Measurements from ENCODE around the gene HDGF. TPM values are rescaled to one million over a fixed set of nuclear protein-coding genes. Genes with fewer than 3 reads are reported as not detected.

The HDGF gene
- total RNA-seq, 1 experiment from 2014 or later = 191 TPM

GRCh38 chr1:156700736-156701531 lies 50.5 kb downstream of the HDGF start:
- no peaks in the 10 kb centered on the region for H3K9me2 ChIP-seq (replicated peaks; ENCODE audit: insufficient read depth, low read length)
- H3K9me3 ChIP-seq (ENCODE audit: low read length) = no peaks in the 10 kb centered on the region
- H3K9ac ChIP-seq (ENCODE audit: low read length) = no peak overlapping the region
- DNase-seq = no peak
- no peak overlapping the region for H3K4me3 ChIP-seq (ENCODE audit: low read length)
- H3K36me3 ChIP-seq (ENCODE audit: insufficient read depth, low read length) = no peaks in the 10 kb centered on the region
- no peaks in the 10 kb centered on the region for H3K79me2 ChIP-seq (ENCODE audit: low read length)
- H2AFZ ChIP-seq (ENCODE audit: low read length) = no peak overlapping the region
- H4K20me1 ChIP-seq (ENCODE audit: insufficient read depth, low read depth, low read length) = 0 out of 2 replicates have a peak, but pooled peaks cover 5% of the 10 kb centered on the region
- no peaks in the 10 kb centered on the region for H3K27me3 ChIP-seq (ENCODE audit: low read length)
- H3K27ac ChIP-seq (ENCODE audit: low read length) = no peak overlapping the region
- no peak overlapping the region for H3K4me2 ChIP-seq (ENCODE audit: low read depth, low read length, poor library complexity, severe bottlenecking)
- H3K4me1 ChIP-seq (ENCODE audit: low read length) = peaks cover 4% of the 10 kb centered on the region

GRCh38 chr1:156698995-156699394 lies 52.5 kb downstream of the HDGF start:
- Histone ChIP-seq H3K9ac (ENCODE audit: low read length) (no peak overlapping the region), H3K36me3 (ENCODE audit: insufficient read depth, low read length) (no peaks in the 10 kb centered on the region), H3K9me2 (replicated peaks; ENCODE audit: insufficient read depth, low read length) (no peaks in the 10 kb centered on the region), H3K27ac (ENCODE audit: low read length) (no peak overlapping the region), H2AFZ (ENCODE audit: low read length) (no peak overlapping the region), H3K27me3 (ENCODE audit: low read length) (no peaks in the 10 kb centered on the region), H4K20me1 (ENCODE audit: insufficient read depth, low read depth, low read length) (no peaks in the 10 kb centered on the region), H3K9me3 (ENCODE audit: low read length) (no peaks in the 10 kb centered on the region), H3K4me2 (ENCODE audit: low read depth, low read length, poor library complexity, severe bottlenecking) (no peak overlapping the region), H3K4me3 (ENCODE audit: low read length) (no peak overlapping the region), H3K4me1 (ENCODE audit: low read length) (no peaks in the 10 kb centered on the region), H3K79me2 (ENCODE audit: low read length) (no peaks in the 10 kb centered on the region)
- no peak for DNase-seq

DNA sequence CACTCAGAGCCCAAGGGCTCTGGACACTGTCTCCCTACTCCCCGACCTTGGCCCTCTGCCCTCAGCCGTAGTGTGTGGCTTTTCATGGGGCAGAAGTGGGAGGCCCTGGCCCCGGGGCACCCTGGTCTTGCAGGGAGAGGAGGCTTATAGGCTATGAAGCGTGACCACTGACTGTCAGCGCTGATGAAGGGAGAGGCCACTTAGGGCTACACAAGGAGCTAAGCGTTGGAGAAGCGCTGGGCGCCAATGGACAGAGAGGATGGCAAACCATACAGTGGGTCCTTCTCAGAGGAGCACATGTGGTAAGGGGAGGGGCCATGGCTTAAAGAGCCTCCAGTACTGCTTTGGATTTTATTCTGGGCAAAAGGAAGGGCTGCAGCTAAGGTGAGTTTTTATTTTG lies 54.0 kb downstream of the HDGF start:
- H3K4me1 ChIP-seq (ENCODE audit: low read length) = peaks cover 5% of the 10 kb centered on the region; the same call in 1 of the 2 replicates
- H4K20me1 ChIP-seq (ENCODE audit: insufficient read depth, low read depth, low read length) = no peaks in the 10 kb centered on the region
- H3K27ac ChIP-seq (ENCODE audit: low read length) = no peak overlapping the region
- H3K9me2 ChIP-seq (replicated peaks; ENCODE audit: insufficient read depth, low read length) = no peaks in the 10 kb centered on the region
- no peaks in the 10 kb centered on the region for H3K36me3 ChIP-seq (ENCODE audit: insufficient read depth, low read length)
- H3K4me3 ChIP-seq (ENCODE audit: low read length) = no peak overlapping the region
- no peak overlapping the region for H3K4me2 ChIP-seq (ENCODE audit: low read depth, low read length, poor library complexity, severe bottlenecking)
- no peak overlapping the region for H2AFZ ChIP-seq (ENCODE audit: low read length)
- H3K9ac ChIP-seq (ENCODE audit: low read length) = no peak overlapping the region
- H3K79me2 ChIP-seq (ENCODE audit: low read length) = no peaks in the 10 kb centered on the region
- no peaks in the 10 kb centered on the region for H3K9me3 ChIP-seq (ENCODE audit: low read length)
- no peaks in the 10 kb centered on the region for H3K27me3 ChIP-seq (ENCODE audit: low read length)
- DNase-seq = no peak

GRCh38 chr1:156696755-156697154 lies 54.7 kb downstream of the HDGF start:
- H3K4me1 ChIP-seq (ENCODE audit: low read length) = peaks cover 5% of the 10 kb centered on the region; the same call in 1 of the 2 replicates
- H2AFZ ChIP-seq (ENCODE audit: low read length) = no peak overlapping the region

DNA sequence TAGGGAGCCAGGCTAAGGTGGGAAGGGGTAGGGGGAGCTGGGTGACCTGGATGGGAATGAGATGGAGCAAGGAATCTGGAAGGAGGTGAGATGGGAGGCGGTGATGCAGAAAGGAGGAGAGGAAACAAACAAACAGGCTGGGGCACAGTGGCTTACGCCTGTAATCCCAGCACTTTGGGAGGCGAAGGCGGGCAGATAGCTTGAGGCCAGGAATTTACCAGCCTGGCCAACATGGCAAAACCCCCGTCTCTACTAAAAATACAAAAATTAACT lies 56.8 kb downstream of the HDGF start:
- Histone ChIP-seq H3K4me1 (ENCODE audit: low read length) (peaks cover 5% of the 10 kb centered on the region; the same call in 1 of the 2 replicates), H3K4me3 (ENCODE audit: low read length) (no peak overlapping the region), H3K4me2 (ENCODE audit: low read depth, low read length, poor library complexity, severe bottlenecking) (no peak overlapping the region), H3K79me2 (ENCODE audit: low read length) (no peaks in the 10 kb centered on the region), H4K20me1 (ENCODE audit: insufficient read depth, low read depth, low read length) (no peaks in the 10 kb centered on the region), H3K9ac (ENCODE audit: low read length) (no peak overlapping the region), H2AFZ (ENCODE audit: low read length) (no peak overlapping the region), H3K9me2 (replicated peaks; ENCODE audit: insufficient read depth, low read length) (no peaks in the 10 kb centered on the region), H3K27ac (ENCODE audit: low read length) (no peak overlapping the region), H3K36me3 (ENCODE audit: insufficient read depth, low read length) (no peaks in the 10 kb centered on the region), H3K27me3 (ENCODE audit: low read length) (no peaks in the 10 kb centered on the region), H3K9me3 (ENCODE audit: low read length) (no peaks in the 10 kb centered on the region)
- no peak for DNase-seq

More at GRCh38 chr1:156696755-156697154, 54.7 kb downstream of the HDGF start:
- H3K36me3 ChIP-seq (ENCODE audit: insufficient read depth, low read length) = no peaks in the 10 kb centered on the region
- no peaks in the 10 kb centered on the region for H3K79me2 ChIP-seq (ENCODE audit: low read length)
- no peak for DNase-seq
- H3K4me3 ChIP-seq (ENCODE audit: low read length) = no peak overlapping the region
- no peaks in the 10 kb centered on the region for H3K9me2 ChIP-seq (replicated peaks; ENCODE audit: insufficient read depth, low read length)
- no peak overlapping the region for H3K9ac ChIP-seq (ENCODE audit: low read length)
- no peak overlapping the region for H3K4me2 ChIP-seq (ENCODE audit: low read depth, low read length, poor library complexity, severe bottlenecking)
- H4K20me1 ChIP-seq (ENCODE audit: insufficient read depth, low read depth, low read length) = no peaks in the 10 kb centered on the region
- no peak overlapping the region for H3K27ac ChIP-seq (ENCODE audit: low read length)
- H3K9me3 ChIP-seq (ENCODE audit: low read length) = no peaks in the 10 kb centered on the region
- no peaks in the 10 kb centered on the region for H3K27me3 ChIP-seq (ENCODE audit: low read length)

- H2AFZ ChIP-seq (ENCODE audit: low read length) = no peak overlapping the region
- H3K36me3 ChIP-seq (ENCODE audit: insufficient read depth, low read length) = no peaks in the 10 kb centered on the region
- H4K20me1 ChIP-seq (ENCODE audit: insufficient read depth, low read depth, low read length) = no peaks in the 10 kb centered on the region
- no peaks in the 10 kb centered on the region for H3K9me2 ChIP-seq (replicated peaks; ENCODE audit: insufficient read depth, low read length)
- H3K27me3 ChIP-seq (ENCODE audit: low read length) = no peaks in the 10 kb centered on the region
- no peaks in the 10 kb centered on the region for H3K79me2 ChIP-seq (ENCODE audit: low read length)
- no peak for DNase-seq
- no peak overlapping the region for H3K4me2 ChIP-seq (ENCODE audit: low read depth, low read length, poor library complexity, severe bottlenecking)
- no peak overlapping the region for H3K27ac ChIP-seq (ENCODE audit: low read length)
- no peak overlapping the region for H3K9ac ChIP-seq (ENCODE audit: low read length)
- no peak overlapping the region for H3K4me3 ChIP-seq (ENCODE audit: low read length)
- H3K9me3 ChIP-seq (ENCODE audit: low read length) = no peaks in the 10 kb centered on the region
- peaks cover 8% of the 10 kb centered on the region for H3K4me1 ChIP-seq (ENCODE audit: low read length)
These were observed 57.4 kb downstream of the HDGF start for GRCh38 chr1:156693848-156694689.

- Histone ChIP-seq H3K9me3 (ENCODE audit: low read length) (no peaks in the 10 kb centered on the region), H3K4me2 (ENCODE audit: low read depth, low read length, poor library complexity, severe bottlenecking) (no peak overlapping the region), H4K20me1 (ENCODE audit: insufficient read depth, low read depth, low read length) (no peaks in the 10 kb centered on the region), H3K79me2 (ENCODE audit: low read length) (no peaks in the 10 kb centered on the region), H3K4me3 (ENCODE audit: low read length) (no peak overlapping the region), H3K27ac (ENCODE audit: low read length) (no peak overlapping the region), H3K9ac (ENCODE audit: low read length) (no peak overlapping the region), H3K27me3 (ENCODE audit: low read length) (no peaks in the 10 kb centered on the region), H3K9me2 (replicated peaks; ENCODE audit: insufficient read depth, low read length) (no peaks in the 10 kb centered on the region), H2AFZ (ENCODE audit: low read length) (no peak overlapping the region), H3K36me3 (ENCODE audit: insufficient read depth, low read length) (no peaks in the 10 kb centered on the region), H3K4me1 (ENCODE audit: low read length) (peaks cover 9% of the 10 kb centered on the region)
- no peak for DNase-seq
These were observed 58.3 kb downstream of the HDGF start for GRCh38 chr1:156692925-156693847.

Measured in Karpas-422 (cell line).